Panc1 (cell line): ENCODE data around the gene PGS1. TPM values are rescaled to one million over a fixed set of nuclear protein-coding genes. Genes with fewer than 3 reads are reported as not detected.

ENCODE experiments used
- ATAC-seq: fragments of 200-7000 bp; cut with Tn5 transposase; 2 replicates; pipeline ENCODE4 v1.9.1; 2020; ENCODE audit warnings: mild to moderate bottlenecking, moderate library complexity
- BruUV-seq: library from RNA; stranded (reverse); fragments of 400-500 nt; replicated peaks from 2 replicates; lab custom pipeline; 2021; lab: Mats Ljungman, UMichigan
- CTCF ChIA-PET: fragments of 300-600 bp; sonication (Branson Sonifier 250); formaldehyde crosslinking; loops from one replicate; lab custom pipeline; 2022; ENCODE audit warnings: antibody characterized with exemption; lab: Charles Lee
- POLR2A ChIA-PET: fragments of 300-600 bp; sonication (Branson Sonifier 250); formaldehyde crosslinking; loops from one replicate; lab custom pipeline; 2022; ENCODE audit warnings: antibody characterized with exemption; lab: Charles Lee
- DNase-seq: peaks from one replicate; pipeline ENCODE4 v3.0.0-alpha.2; 2010; ENCODE audit warnings: low read depth, low spot score
- H3K27ac ChIP-seq: 2 replicates; pipeline ENCODE4 v1.5.1; 2011; ENCODE audit warnings: mild to moderate bottlenecking, low read length, inconsistent platforms
- H3K27me3 ChIP-seq: fragments of 200-500 bp; sonication (Bioruptor generic); 2 replicates; pipeline ENCODE4 v1.6.0; 2014; ENCODE audit warnings: low read length, inconsistent platforms; ENCODE audit not compliant: control insufficient read depth, insufficient read depth
- H3K36me3 ChIP-seq: fragments of 200-500 bp; sonication (Bioruptor generic); 2 replicates; pipeline ENCODE4 v1.5.1; 2014; ENCODE audit warnings: inconsistent platforms, mild to moderate bottlenecking, low read length, moderate library complexity; ENCODE audit not compliant: control insufficient read depth, insufficient read depth
- H3K4me1 ChIP-seq: 2 replicates; pipeline ENCODE4 v1.5.1; 2011; ENCODE audit warnings: inconsistent platforms, mild to moderate bottlenecking, low read length, moderate library complexity; ENCODE audit not compliant: control insufficient read depth, insufficient read depth
- H3K4me3 ChIP-seq, 2 experiments: 2 replicates each; pipeline ENCODE4 v1.5.1; 2011 to 2012; ENCODE audit warnings: low read depth in 2 of 2, low read length in 2 of 2, mild to moderate bottlenecking in 2 of 2, inconsistent platforms in 1 of 2, moderate library complexity in 1 of 2
- H3K9me3 ChIP-seq: fragments of 200-500 bp; sonication (Bioruptor generic); 2 replicates; pipeline ENCODE4 v1.5.1; 2014; ENCODE audit warnings: low read depth, mild to moderate bottlenecking, inconsistent platforms, low read length, moderate library complexity; ENCODE audit not compliant: control insufficient read depth, insufficient read depth
- POLR2AphosphoS5 ChIP-seq: IDR thresholded peaks from 2 replicates; pipeline ENCODE4 v1.6.1; 2012; ENCODE audit warnings: mild to moderate bottlenecking, low read depth, low read length, moderate library complexity
- SIN3A ChIP-seq: IDR thresholded peaks from 2 replicates; pipeline ENCODE4 v1.6.1; 2012; ENCODE audit warnings: low read depth, mild to moderate bottlenecking, low read length, moderate library complexity, borderline replicate concordance; ENCODE audit not compliant: insufficient read depth
- TCF7L2 ChIP-seq: IDR thresholded peaks from 2 replicates; pipeline ENCODE4 v1.6.1; 2011; ENCODE audit warnings: mild to moderate bottlenecking, low read depth, low read length, inconsistent platforms
- in situ Hi-C: cut with HindIII; loops from 2 replicates; pipeline ENCODE4 v1.10.0; 2016; ENCODE audit warnings: low sequenced_read_pairs, low pct_unique_long_range_greater_than_20kb
- intact Hi-C: fragments of 100-400 bp; cut with micrococcal nuclease; formaldehyde crosslinking; loops from one replicate; pipeline ENCODE4 v1.10.0; 2022; ENCODE audit not compliant: unreplicated experiment
- total RNA-seq: library from RNA; stranded (reverse); gene quantifications from one replicate; pipeline ENCODE4 v1.2.1, GENCODE V29; 2021; ENCODE audit not compliant: unreplicated experiment
- TF ChIP-seq, protein P1 (sequence below), 2 experiments: IDR thresholded peaks; 2 replicates each; pipeline ENCODE4 v1.6.1; 2011 to 2012; ENCODE audit warnings: low read depth in 2 of 2, control low read depth in 1 of 2, low read length in 1 of 2, mild to moderate bottlenecking in 1 of 2, moderate library complexity in 1 of 2; ENCODE audit not compliant: insufficient read depth in 1 of 2
- TF ChIP-seq, protein P2 (sequence below): fragments of 450-650 bp; IDR thresholded peaks from 2 replicates; pipeline ENCODE4 v1.5.1; 2017; ENCODE audit warnings: mild to moderate bottlenecking

The PGS1 gene
- total RNA-seq, 1 experiment from 2014 or later = 47.5 TPM

DNA sequence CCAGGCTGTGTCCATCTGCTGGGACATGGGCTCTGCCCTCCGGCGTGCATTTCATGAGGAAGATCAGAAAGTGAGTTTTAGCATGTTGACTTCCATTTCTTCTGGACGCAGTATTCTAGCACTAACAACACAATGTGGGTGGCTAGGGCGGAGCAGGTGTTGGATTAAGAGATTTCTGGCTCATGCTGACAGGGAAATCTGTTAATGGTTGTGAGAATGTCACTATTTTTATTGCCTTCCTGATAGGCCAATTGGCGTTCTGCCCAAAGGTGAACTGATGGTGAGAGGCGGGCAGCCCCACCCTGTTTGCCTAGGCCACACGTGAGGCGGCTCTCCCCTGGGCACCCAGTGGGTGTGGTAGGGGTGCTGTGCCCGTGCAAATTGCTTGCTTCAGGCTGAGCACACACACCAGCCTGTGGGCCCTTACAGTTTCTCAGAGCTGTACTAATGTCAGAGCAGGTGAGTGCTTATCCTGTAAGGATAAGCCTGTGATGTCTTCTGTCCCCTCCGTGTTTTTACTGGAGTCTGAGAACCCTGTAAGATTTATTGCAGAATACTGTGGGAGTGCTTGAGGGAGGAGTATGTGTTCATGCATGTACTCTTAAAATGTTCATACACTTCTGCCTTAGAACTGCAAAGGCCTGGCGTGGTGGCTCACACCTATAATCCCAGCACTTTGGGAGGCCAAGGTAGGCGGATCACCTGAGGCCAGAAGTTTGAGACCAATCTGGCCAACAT, 30.9 kb downstream of the PGS1 start:
- in situ Hi-C loops (no loop called here), intact Hi-C loops (no loop called here)
- no peak overlapping the region for H3K27ac ChIP-seq
- TF ChIP-seq POLR2AphosphoS5 (no peak), SIN3A (no peak), TCF7L2 (no peak)
- TF ChIP-seq, protein P1, sequence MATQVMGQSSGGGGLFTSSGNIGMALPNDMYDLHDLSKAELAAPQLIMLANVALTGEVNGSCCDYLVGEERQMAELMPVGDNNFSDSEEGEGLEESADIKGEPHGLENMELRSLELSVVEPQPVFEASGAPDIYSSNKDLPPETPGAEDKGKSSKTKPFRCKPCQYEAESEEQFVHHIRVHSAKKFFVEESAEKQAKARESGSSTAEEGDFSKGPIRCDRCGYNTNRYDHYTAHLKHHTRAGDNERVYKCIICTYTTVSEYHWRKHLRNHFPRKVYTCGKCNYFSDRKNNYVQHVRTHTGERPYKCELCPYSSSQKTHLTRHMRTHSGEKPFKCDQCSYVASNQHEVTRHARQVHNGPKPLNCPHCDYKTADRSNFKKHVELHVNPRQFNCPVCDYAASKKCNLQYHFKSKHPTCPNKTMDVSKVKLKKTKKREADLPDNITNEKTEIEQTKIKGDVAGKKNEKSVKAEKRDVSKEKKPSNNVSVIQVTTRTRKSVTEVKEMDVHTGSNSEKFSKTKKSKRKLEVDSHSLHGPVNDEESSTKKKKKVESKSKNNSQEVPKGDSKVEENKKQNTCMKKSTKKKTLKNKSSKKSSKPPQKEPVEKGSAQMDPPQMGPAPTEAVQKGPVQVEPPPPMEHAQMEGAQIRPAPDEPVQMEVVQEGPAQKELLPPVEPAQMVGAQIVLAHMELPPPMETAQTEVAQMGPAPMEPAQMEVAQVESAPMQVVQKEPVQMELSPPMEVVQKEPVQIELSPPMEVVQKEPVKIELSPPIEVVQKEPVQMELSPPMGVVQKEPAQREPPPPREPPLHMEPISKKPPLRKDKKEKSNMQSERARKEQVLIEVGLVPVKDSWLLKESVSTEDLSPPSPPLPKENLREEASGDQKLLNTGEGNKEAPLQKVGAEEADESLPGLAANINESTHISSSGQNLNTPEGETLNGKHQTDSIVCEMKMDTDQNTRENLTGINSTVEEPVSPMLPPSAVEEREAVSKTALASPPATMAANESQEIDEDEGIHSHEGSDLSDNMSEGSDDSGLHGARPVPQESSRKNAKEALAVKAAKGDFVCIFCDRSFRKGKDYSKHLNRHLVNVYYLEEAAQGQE (IDR thresholded peaks at IDR 0.05; ENCODE audit: insufficient read depth in 1 of 2, low read depth in 2 of 2, low read length in 1 of 2) = no peak
- TF ChIP-seq, protein P2, sequence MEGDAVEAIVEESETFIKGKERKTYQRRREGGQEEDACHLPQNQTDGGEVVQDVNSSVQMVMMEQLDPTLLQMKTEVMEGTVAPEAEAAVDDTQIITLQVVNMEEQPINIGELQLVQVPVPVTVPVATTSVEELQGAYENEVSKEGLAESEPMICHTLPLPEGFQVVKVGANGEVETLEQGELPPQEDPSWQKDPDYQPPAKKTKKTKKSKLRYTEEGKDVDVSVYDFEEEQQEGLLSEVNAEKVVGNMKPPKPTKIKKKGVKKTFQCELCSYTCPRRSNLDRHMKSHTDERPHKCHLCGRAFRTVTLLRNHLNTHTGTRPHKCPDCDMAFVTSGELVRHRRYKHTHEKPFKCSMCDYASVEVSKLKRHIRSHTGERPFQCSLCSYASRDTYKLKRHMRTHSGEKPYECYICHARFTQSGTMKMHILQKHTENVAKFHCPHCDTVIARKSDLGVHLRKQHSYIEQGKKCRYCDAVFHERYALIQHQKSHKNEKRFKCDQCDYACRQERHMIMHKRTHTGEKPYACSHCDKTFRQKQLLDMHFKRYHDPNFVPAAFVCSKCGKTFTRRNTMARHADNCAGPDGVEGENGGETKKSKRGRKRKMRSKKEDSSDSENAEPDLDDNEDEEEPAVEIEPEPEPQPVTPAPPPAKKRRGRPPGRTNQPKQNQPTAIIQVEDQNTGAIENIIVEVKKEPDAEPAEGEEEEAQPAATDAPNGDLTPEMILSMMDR = no peak
- no peak for ATAC-seq
- POLR2A ChIA-PET = no interaction called here
- no TSS peak for BruUV-seq
- 0 out of 2 replicates have a peak, but pooled peaks cover 5% of the 10 kb centered on the region for H3K4me1 ChIP-seq
- no peak for DNase-seq
- H3K36me3 ChIP-seq = no peaks in the 10 kb centered on the region
- H3K9me3 ChIP-seq = no peaks in the 10 kb centered on the region
- no peak overlapping the region for H3K4me3 ChIP-seq
- CTCF ChIA-PET = no interaction called here
- no peaks in the 10 kb centered on the region for H3K27me3 ChIP-seq

DNA sequence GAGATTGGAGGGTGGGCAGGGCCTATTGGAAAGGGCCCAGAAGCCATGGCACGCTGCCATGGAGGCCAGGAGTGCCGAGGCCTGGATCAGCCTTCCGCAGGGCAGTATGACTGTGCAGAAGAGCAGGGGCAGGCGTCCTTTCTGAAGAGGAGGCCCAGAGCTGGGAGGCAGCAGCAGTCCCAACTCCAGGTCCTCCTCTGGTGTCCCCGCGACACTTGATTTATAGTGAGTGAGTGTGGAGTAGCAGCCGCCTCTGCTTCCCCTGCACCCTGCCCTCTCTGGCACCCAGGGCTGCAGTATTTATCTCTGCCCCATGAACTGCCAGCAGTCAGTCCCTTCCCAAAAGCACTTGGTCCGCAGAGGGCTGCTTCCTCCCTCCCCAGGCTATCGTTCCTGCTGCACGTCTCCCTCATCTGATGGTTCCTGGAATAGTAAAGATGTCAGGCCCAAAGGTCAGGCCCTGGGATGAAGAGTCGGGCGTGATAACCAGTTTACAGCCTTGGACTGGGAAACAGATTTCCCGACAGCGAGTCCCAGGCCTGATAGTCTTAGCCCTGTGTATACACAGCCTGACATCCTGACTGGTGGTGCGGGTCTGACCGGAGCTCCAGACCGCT, 32.9 kb downstream of the PGS1 start:
- in situ Hi-C loops (no loop called here), intact Hi-C loops (no loop called here)
- Histone ChIP-seq H3K9me3 (no peaks in the 10 kb centered on the region), H3K27me3 (no peaks in the 10 kb centered on the region), H3K27ac (no peak overlapping the region), H3K36me3 (no peaks in the 10 kb centered on the region), H3K4me1 (0 out of 2 replicates have a peak, but pooled peaks cover 5% of the 10 kb centered on the region), H3K4me3 (no peak overlapping the region)
- no peak for TF ChIP-seq TCF7L2
- TF ChIP-seq, protein P1 (IDR thresholded peaks at IDR 0.05; ENCODE audit: insufficient read depth in 1 of 2, low read depth in 2 of 2, low read length in 1 of 2) = no peak
- no peak for TF ChIP-seq POLR2AphosphoS5
- ChIA-PET CTCF (interaction anchor here (1.0 kb wide), 1 partner anchor 10 kb away, joined by 21 read pairs; no protein-coding TSS in a partner anchor), POLR2A (no interaction called here)
- ATAC-seq (no peak), DNase-seq (no peak)
- no TSS peak for BruUV-seq
